OCI-LY3 (cell line): Measurements from ENCODE around the gene CUX1.

ENCODE experiments used
- EZH2phosphoT487 ChIP-seq: fragments of 200-600 bp; shearing (Covaris generic); IDR thresholded peaks from 2 replicates; pipeline ENCODE4 v1.6.1; 2018; ENCODE audit warnings: antibody characterized with exemption, mixed run types, low read depth
- TF ChIP-seq, protein P1 (sequence below): fragments of 200-600, 300-600 bp; sonication (generic); IDR thresholded peaks from 2 replicates; pipeline ENCODE4 v1.5.1; 2014; ENCODE audit warnings: antibody characterized with exemption, low read length, low read depth

DNA sequence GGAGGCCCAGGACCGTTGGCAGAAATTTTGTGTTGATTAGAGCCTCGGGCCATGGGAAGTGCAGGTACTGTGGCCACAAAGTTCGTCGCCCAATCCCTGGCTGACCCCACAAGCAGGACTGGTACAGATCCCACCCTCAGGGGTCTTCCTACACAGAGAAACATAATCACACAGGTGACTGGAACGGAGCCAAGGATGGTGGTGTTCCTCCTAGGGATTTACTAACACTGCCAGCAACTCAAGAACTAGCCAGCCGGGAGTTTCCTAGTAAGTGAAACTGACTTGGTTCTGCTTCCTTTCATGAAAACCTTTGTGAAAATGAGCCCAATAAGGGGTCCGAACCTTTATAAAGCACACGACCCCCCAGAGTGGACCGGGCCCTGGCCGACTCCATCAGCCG lies 5.7 kb downstream of the CUX1 start:
- TF ChIP-seq, protein P1, sequence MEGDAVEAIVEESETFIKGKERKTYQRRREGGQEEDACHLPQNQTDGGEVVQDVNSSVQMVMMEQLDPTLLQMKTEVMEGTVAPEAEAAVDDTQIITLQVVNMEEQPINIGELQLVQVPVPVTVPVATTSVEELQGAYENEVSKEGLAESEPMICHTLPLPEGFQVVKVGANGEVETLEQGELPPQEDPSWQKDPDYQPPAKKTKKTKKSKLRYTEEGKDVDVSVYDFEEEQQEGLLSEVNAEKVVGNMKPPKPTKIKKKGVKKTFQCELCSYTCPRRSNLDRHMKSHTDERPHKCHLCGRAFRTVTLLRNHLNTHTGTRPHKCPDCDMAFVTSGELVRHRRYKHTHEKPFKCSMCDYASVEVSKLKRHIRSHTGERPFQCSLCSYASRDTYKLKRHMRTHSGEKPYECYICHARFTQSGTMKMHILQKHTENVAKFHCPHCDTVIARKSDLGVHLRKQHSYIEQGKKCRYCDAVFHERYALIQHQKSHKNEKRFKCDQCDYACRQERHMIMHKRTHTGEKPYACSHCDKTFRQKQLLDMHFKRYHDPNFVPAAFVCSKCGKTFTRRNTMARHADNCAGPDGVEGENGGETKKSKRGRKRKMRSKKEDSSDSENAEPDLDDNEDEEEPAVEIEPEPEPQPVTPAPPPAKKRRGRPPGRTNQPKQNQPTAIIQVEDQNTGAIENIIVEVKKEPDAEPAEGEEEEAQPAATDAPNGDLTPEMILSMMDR = no peak
- TF ChIP-seq EZH2phosphoT487 = no peak
